IMR-90 (cell line): ENCODE measurements around the gene P3R3URF. TPM values are rescaled to one million over a fixed set of nuclear protein-coding genes. Genes with fewer than 3 reads are reported as not detected.

Experiments
- ATAC-seq: fragments of 200-7000 bp; cut with Tn5 transposase; 2 replicates; pipeline ENCODE4 v1.9.1; 2020; ENCODE audit warnings: low read depth, mild to moderate bottlenecking, moderate library complexity
- BruUV-seq: library from RNA; stranded (reverse); fragments of 400-500 nt; replicated peaks from 2 replicates; lab custom pipeline; 2021; lab: Mats Ljungman, UMichigan
- CTCF ChIA-PET: fragments of 300-600 bp; formaldehyde crosslinking; extraction: SDS; loops from one replicate; lab custom pipeline; 2021; ENCODE audit warnings: antibody characterized with exemption; lab: Yijun Ruan, JAX
- POLR2A ChIA-PET: fragments of 300-600 bp; sonication (Branson Sonifier 250); formaldehyde crosslinking; loops from one replicate; lab custom pipeline; 2022; ENCODE audit warnings: antibody characterized with exemption; ENCODE audit not compliant: unreplicated experiment; lab: Charles Lee
- DNase-seq: peaks from one replicate; pipeline ENCODE4 v3.0.0; 2013
- H2AFZ ChIP-seq: replicated peaks from 2 replicates; pipeline ENCODE3; 2013; ENCODE audit warnings: low read length, mild to moderate bottlenecking; ENCODE audit not compliant: poor library complexity
- H2AK5ac ChIP-seq: 2 replicates; pipeline ENCODE4 v1.6.1; 2013; ENCODE audit warnings: low read depth, low read length, inconsistent platforms
- H2AK9ac ChIP-seq: replicated peaks from 2 replicates; pipeline ENCODE3; 2013; ENCODE audit warnings: mild to moderate bottlenecking, low read depth, low read length, moderate library complexity; ENCODE audit not compliant: poor library complexity
- H2BK120ac ChIP-seq: 2 replicates; pipeline ENCODE4 v1.6.1; 2013; ENCODE audit warnings: low read depth, low read length, inconsistent platforms
- H2BK15ac ChIP-seq: 3 replicates; pipeline ENCODE4 v1.6.1; 2013; ENCODE audit warnings: low read depth, low read length, inconsistent platforms
- H2BK20ac ChIP-seq: 2 replicates; pipeline ENCODE4 v1.6.1; 2013; ENCODE audit warnings: low read depth, mild to moderate bottlenecking, inconsistent platforms, low read length, moderate library complexity
- H2BK5ac ChIP-seq: 2 replicates; pipeline ENCODE4 v1.6.1; 2013; ENCODE audit warnings: mild to moderate bottlenecking, low read depth, low read length, inconsistent platforms; ENCODE audit not compliant: poor library complexity, severe bottlenecking
- H3K14ac ChIP-seq: replicated peaks from 2 replicates; pipeline ENCODE4 v1.6.1; 2013; ENCODE audit warnings: low read depth, low read length, inconsistent platforms
- H3K18ac ChIP-seq: 2 replicates; pipeline ENCODE4 v1.6.1; 2013; ENCODE audit warnings: low read depth, low read length, control low read depth
- H3K23ac ChIP-seq: 2 replicates; pipeline ENCODE4 v1.6.1; 2013; ENCODE audit warnings: low read depth, low read length, inconsistent platforms
- H3K27ac ChIP-seq: 2 replicates; pipeline ENCODE4 v1.5.1; 2013; ENCODE audit warnings: mild to moderate bottlenecking, control low read depth, low read length; ENCODE audit not compliant: insufficient read depth
- H3K27me3 ChIP-seq: 2 replicates; pipeline ENCODE4 v1.6.1; 2013; ENCODE audit warnings: low read length; ENCODE audit not compliant: control insufficient read depth, insufficient read depth
- H3K36me3 ChIP-seq: 2 replicates; pipeline ENCODE4 v1.6.1; 2013; ENCODE audit warnings: low read length, mixed read lengths; ENCODE audit not compliant: control insufficient read depth, insufficient read depth
- H3K4ac ChIP-seq: 2 replicates; pipeline ENCODE4 v1.6.1; 2013; ENCODE audit warnings: low read depth, low read length, inconsistent platforms
- H3K4me1 ChIP-seq: 2 replicates; pipeline ENCODE4 v1.6.1; 2013; ENCODE audit warnings: low read length, mixed read lengths; ENCODE audit not compliant: control insufficient read depth, insufficient read depth
- H3K4me2 ChIP-seq: 2 replicates; pipeline ENCODE4 v1.6.1; 2013; ENCODE audit warnings: low read depth, mild to moderate bottlenecking, control low read depth, low read length, moderate library complexity
- H3K4me3 ChIP-seq: 2 replicates; pipeline ENCODE4 v1.5.1; 2013; ENCODE audit warnings: low read depth, mild to moderate bottlenecking, control low read depth, low read length, moderate library complexity; ENCODE audit not compliant: insufficient read depth
- H3K56ac ChIP-seq: 2 replicates; pipeline ENCODE4 v1.6.1; 2013; ENCODE audit warnings: low read length, inconsistent platforms; ENCODE audit not compliant: insufficient read depth; ENCODE audit errors: extremely low read depth
- H3K79me1 ChIP-seq, 2 experiments: 2 replicates each; pipeline ENCODE4 v1.6.1; 2013; ENCODE audit warnings: low read length in 2 of 2, inconsistent platforms in 1 of 2, low read depth in 1 of 2
- H3K9ac ChIP-seq: 2 replicates; pipeline ENCODE4 v1.6.1; 2013; ENCODE audit warnings: low read depth, low read length, control low read depth
- H3K9me1 ChIP-seq: 2 replicates; pipeline ENCODE4 v1.6.1; 2013; ENCODE audit warnings: low read length, inconsistent platforms; ENCODE audit not compliant: insufficient read depth
- H3K9me3 ChIP-seq: 2 replicates; pipeline ENCODE4 v1.6.1; 2013; ENCODE audit warnings: low read length; ENCODE audit not compliant: control insufficient read depth, insufficient read depth
- H4K20me1 ChIP-seq: 2 replicates; pipeline ENCODE4 v1.6.1; 2013; ENCODE audit warnings: low read length, inconsistent platforms; ENCODE audit not compliant: insufficient read depth
- H4K5ac ChIP-seq: 2 replicates; pipeline ENCODE4 v1.6.1; 2013; ENCODE audit warnings: mild to moderate bottlenecking, low read depth, low read length, control low read depth
- H4K8ac ChIP-seq, 2 experiments: 2 replicates each; pipeline ENCODE4 v1.6.1; 2013; ENCODE audit warnings: low read depth in 2 of 2, low read length in 2 of 2, control low read depth in 1 of 2, inconsistent platforms in 1 of 2
- H4K91ac ChIP-seq: 2 replicates; pipeline ENCODE4 v1.6.1; 2013; ENCODE audit warnings: low read depth, low read length, inconsistent platforms; ENCODE audit not compliant: insufficient read depth
- CTCF ChIP-seq: conservative IDR thresholded peaks from 2 replicates; pipeline ENCODE4 v1.5.1; 2012; ENCODE audit warnings: mild to moderate bottlenecking, low read depth, low read length, improper control_type of control experiment
- ELK1 ChIP-seq: fragments of 150-350 bp; IDR thresholded peaks from 2 replicates; pipeline ENCODE4 v1.6.1; 2016; ENCODE audit warnings: low read depth, mild to moderate bottlenecking, low read length, moderate library complexity, borderline replicate concordance
- FOS ChIP-seq: fragments of 150-350 bp; IDR thresholded peaks from 2 replicates; pipeline ENCODE4 v1.6.1; 2016; ENCODE audit warnings: low read depth, low read length
- MAFK ChIP-seq: IDR thresholded peaks from 2 replicates; pipeline ENCODE4 v1.6.1; 2012; ENCODE audit warnings: low read depth, low read length, improper control_type of control experiment
- MAZ ChIP-seq: IDR thresholded peaks from 2 replicates; pipeline ENCODE4 v1.6.1; 2012; ENCODE audit warnings: low read depth, mild to moderate bottlenecking, low read length, improper control_type of control experiment, moderate library complexity, borderline replicate concordance
- NFE2L2 ChIP-seq: fragments of 150-350 bp; IDR thresholded peaks from 2 replicates; pipeline ENCODE4 v1.6.1; 2016; ENCODE audit warnings: low read depth, mild to moderate bottlenecking, low read length
- POLR2A ChIP-seq: IDR thresholded peaks from 2 replicates; pipeline ENCODE4 v1.6.1; 2012; ENCODE audit warnings: mild to moderate bottlenecking, low read depth, low read length
- RAD21 ChIP-seq: IDR thresholded peaks from 2 replicates; pipeline ENCODE4 v1.6.1; 2012; ENCODE audit warnings: low read length, improper control_type of control experiment
- RFX5 ChIP-seq: IDR thresholded peaks from 2 replicates; pipeline ENCODE4 v1.8.0; 2012; ENCODE audit warnings: low read depth, mild to moderate bottlenecking, low read length, moderate library complexity
- SMC3 ChIP-seq: fragments of 150-350 bp; IDR thresholded peaks from 2 replicates; pipeline ENCODE4 v1.6.1; 2016; ENCODE audit warnings: low read depth, mild to moderate bottlenecking, antibody characterized with exemption, low read length, moderate library complexity
- USF2 ChIP-seq: fragments of 150-350 bp; IDR thresholded peaks from 2 replicates; pipeline ENCODE4 v1.6.1; 2017; ENCODE audit warnings: mild to moderate bottlenecking, antibody characterized with exemption, low read length, low read depth
- WGBS, 2 experiments: methylation state at CpG; one replicate each; pipeline versions ENCODE4 v1.1.5 to v1.1.7; 2013; ENCODE audit warnings: missing lambda C conversion rate in 2 of 2; ENCODE audit not compliant: insufficient read length in 1 of 2; ENCODE audit errors: extremely low coverage in 2 of 2; 5-methylcytosine and 5-hydroxymethylcytosine counted together
- dilution Hi-C: fragments of 300-500 bp; cut with HindIII; formaldehyde crosslinking; loops from one replicate; pipeline ENCODE4 v1.14.3; 2018; ENCODE audit warnings: low sequenced_read_pairs; ENCODE audit not compliant: unreplicated experiment
- in situ Hi-C: fragments of 300-500 bp; cut with MboI; formaldehyde crosslinking; loops from 3 replicates; pipeline ENCODE4 v1.14.3; 2019; ENCODE audit warnings: low sequenced_read_pairs, inconsistent platforms, mixed read lengths
- intact Hi-C: fragments of 100-400 bp; cut with micrococcal nuclease; formaldehyde crosslinking; loops from 2 replicates; pipeline ENCODE4 v1.10.0; 2022
- polyA plus RNA-seq, 3 experiments: library from polyadenylated mRNA; depleted of rRNA; stranded (reverse); fragments of >200 nt; gene quantifications; 2 replicates each; pipeline ENCODE4 v1.2.3, GENCODE V29; 2012; ENCODE audit warnings: low replicate concordance in 1 of 3
- total RNA-seq: library from RNA; depleted of rRNA; stranded (reverse); fragments of >200 nt; gene quantifications from 2 replicates; pipeline ENCODE4 v1.2.3, GENCODE V29; 2012

P3R3URF gene
- total and polyA plus RNA-seq, 2 of the 4 experiments (the other 2 are of a cell fraction): not detected

- H3K4me1 ChIP-seq: peaks cover 4% of the 10 kb centered on the region; the same call in 1 of the 2 replicates
- no peak overlapping the region for H2AK5ac ChIP-seq
- H3K9me3 ChIP-seq: no peaks in the 10 kb centered on the region
- DNase-seq (no peak), ATAC-seq (no peak)
- H3K4me3 ChIP-seq: no peak overlapping the region
- no peak overlapping the region for H3K27ac ChIP-seq
- H4K8ac ChIP-seq: peak overlapping the region in 1 of 2 experiments; percentile 35; a peak in 2 of 4 replicates
- no peak overlapping the region for H2BK120ac ChIP-seq
- no peak overlapping the region for H3K56ac ChIP-seq
- intact Hi-C loops (no loop called here), dilution Hi-C loops (loop anchor here (25.0 kb wide), 1 partner anchor 162 kb away; no protein-coding TSS in a partner anchor), in situ Hi-C loops (no loop called here)
- H3K36me3 ChIP-seq: peaks cover 11% of the 10 kb centered on the region
- no peak overlapping the region for H3K9ac ChIP-seq
- TF ChIP-seq SMC3: no peak
- no peak for TF ChIP-seq RFX5
- no peak for TF ChIP-seq MAZ
- TF ChIP-seq CTCF: no peak
- TF ChIP-seq ELK1: no peak
- no peak for TF ChIP-seq NFE2L2
- TF ChIP-seq FOS: no peak
- TF ChIP-seq RAD21: no peak
- TF ChIP-seq MAFK: no peak
- no peak for TF ChIP-seq POLR2A
- TF ChIP-seq USF2: no peak
- H3K23ac ChIP-seq: peak overlapping the region; percentile 66; the same call in 1 of the 2 replicates
- no peak overlapping the region for H2BK15ac ChIP-seq
- no CpG with 5 or more reads among the region's 3 CpGs for WGBS, 2 experiments
- no peak overlapping the region for H4K5ac ChIP-seq
- no peak overlapping the region for H2BK20ac ChIP-seq
- H3K18ac ChIP-seq: no peak overlapping the region
- no peaks in the 10 kb centered on the region for H4K20me1 ChIP-seq
- no peak overlapping the region for H2AK9ac ChIP-seq
- no peak overlapping the region for H2BK5ac ChIP-seq
- H3K9me1 ChIP-seq: peaks cover 3% of the 10 kb centered on the region; the same call in 1 of the 2 replicates
- H3K79me1 ChIP-seq: peaks cover 14 to 45% of the 10 kb centered on the region in 2 experiments
- no peaks in the 10 kb centered on the region for H3K27me3 ChIP-seq
- CTCF ChIA-PET: interaction anchor here (1.6 kb wide), 2 partner anchors 16 to 24 kb away, joined by 4 to 8 read pairs; no protein-coding TSS in a partner anchor
- POLR2A ChIA-PET: no interaction called here
- no peak overlapping the region for H3K4me2 ChIP-seq
- no peak overlapping the region; the same call in 1 of the 2 replicates for H3K4ac ChIP-seq
- H4K91ac ChIP-seq: no peak overlapping the region
- no TSS peak for BruUV-seq
- no peak overlapping the region for H3K14ac ChIP-seq
- no peak overlapping the region for H2AFZ ChIP-seq
Observed at GRCh38 chr1:46199233-46199749, 23.0 kb upstream of the P3R3URF start.
